H1 (cell line): ENCODE data around the gene MATN4. TPM values are rescaled to one million over a fixed set of nuclear protein-coding genes. Genes with fewer than 3 reads are reported as not detected.

Experiments
- CBX5 ChIP-seq: fragments of 300-800, 300-1000 bp; sonication (generic); IDR thresholded peaks from 2 replicates; pipeline ENCODE4 v1.7.1; 2016; ENCODE audit warnings: antibody characterized with exemption, low read length, low read depth
- CHD1 ChIP-seq: IDR thresholded peaks from 2 replicates; pipeline ENCODE4 v1.6.1; 2012; ENCODE audit warnings: low read depth, low read length, improper control_type of control experiment
- E2F6 ChIP-seq: IDR thresholded peaks from 2 replicates; pipeline ENCODE4 v1.6.1; 2012; ENCODE audit warnings: inconsistent platforms
- EZH2 ChIP-seq: fragments of 200-600 bp; sonication (generic); IDR thresholded peaks from 2 replicates; pipeline ENCODE4 v1.7.1; 2012; ENCODE audit warnings: low read depth, mild to moderate bottlenecking, moderate library complexity, low read length, inconsistent platforms; ENCODE audit not compliant: severe bottlenecking
- GABPA ChIP-seq: IDR thresholded peaks from 2 replicates; pipeline ENCODE4 v1.6.1; 2011; ENCODE audit warnings: mild to moderate bottlenecking, low read length, moderate library complexity, borderline replicate concordance; ENCODE audit not compliant: insufficient read depth
- JUND ChIP-seq: IDR thresholded peaks from 2 replicates; pipeline ENCODE4 v1.6.1; 2011; ENCODE audit warnings: mild to moderate bottlenecking, improper control_type of control experiment, low read length
- KDM1A ChIP-seq: fragments of 200-600, 300-600 bp; sonication (generic); IDR thresholded peaks from 2 replicates; pipeline ENCODE4 v1.7.1; 2016; ENCODE audit warnings: mild to moderate bottlenecking, low read length, borderline replicate concordance
- MAX ChIP-seq: IDR thresholded peaks from 2 replicates; pipeline ENCODE4 v1.6.1; 2012; ENCODE audit warnings: inconsistent platforms
- TAF7 ChIP-seq: optimal IDR thresholded peaks from 2 replicates; pipeline ENCODE3; 2011; ENCODE audit warnings: low read depth, mild to moderate bottlenecking, inconsistent platforms, low read length, moderate library complexity, borderline replicate concordance
- TBP ChIP-seq: IDR thresholded peaks from 2 replicates; pipeline ENCODE4 v1.6.1; 2011; ENCODE audit warnings: low read depth, low read length, improper control_type of control experiment
- TCF12 ChIP-seq: IDR thresholded peaks from 2 replicates; pipeline ENCODE4 v1.6.1; 2011; ENCODE audit warnings: low read depth, mild to moderate bottlenecking, low read length
- polyA plus RNA-seq, 7 experiments: library from polyadenylated mRNA; depleted of rRNA in 3 of 7; stranded (reverse) in 5 of 7; unstranded in 2 of 7; fragments of >200 nt in 5 of 7; fragments of 200-250 nt in 2 of 7; gene quantifications; 1 replicate in 5 of 7; 2 replicates in 1 of 7; 4 replicates in 1 of 7; pipeline versions ENCODE4 v1.2.1 to v1.2.3, GENCODE V29; 2011 to 2013; ENCODE audit warnings: missing spikeins in 2 of 7, mixed read lengths in 2 of 7
- total RNA-seq: library from RNA; stranded (reverse); fragmentation: NEBNext Ultra II Directional; extraction: Animal tissue kit (Norgen Biotek cat#: 25700); gene quantifications from 2 replicates; pipeline ENCODE4 v1.2.1, GENCODE V29; 2021

Gene MATN4
- total and polyA plus RNA-seq, 2 of the 8 experiments (the other 6 are each of a cell fraction or from before 2014, with no cell fraction given): 2.1 to 4.4 TPM

- peak; percentile 53; the same call in 1 of the 2 replicates for TF ChIP-seq GABPA
- peak; percentile 92 for TF ChIP-seq MAX
- TF ChIP-seq CBX5: no peak
- peak; percentile 72 for TF ChIP-seq E2F6
- peak; percentile 92; the same call in 1 of the 2 replicates for TF ChIP-seq TCF12
- TF ChIP-seq KDM1A: no peak
- TF ChIP-seq JUND: 0 out of 2 replicates have a peak, but pooled peaks have one; percentile 29
- peak; percentile 36; the same call in 1 of the 2 replicates for TF ChIP-seq TBP
- TF ChIP-seq TAF7: no peak
- no peak for TF ChIP-seq EZH2
- no peak for TF ChIP-seq CHD1
These were observed 3.6 kb upstream of the MATN4 start (continued) for GRCh38 chr20:45311589-45312211.
